GM12878 (cell line): ENCODE results near the gene AQP11. TPM values are rescaled to one million over a fixed set of nuclear protein-coding genes. Genes with fewer than 3 reads are reported as not detected.

Experiments
- CBX5 ChIP-seq: sonication (generic); IDR thresholded peaks from 2 replicates; pipeline ENCODE4 v1.6.1; 2016; ENCODE audit warnings: low read depth, moderate library complexity, mild to moderate bottlenecking, inconsistent platforms
- CHD4 ChIP-seq: fragments of 200-600 bp; sonication (generic); IDR thresholded peaks from 2 replicates; pipeline ENCODE4 v1.6.1; 2016; ENCODE audit warnings: mild to moderate bottlenecking
- ESRRA ChIP-seq: IDR thresholded peaks from 2 replicates; pipeline ENCODE4 v1.6.1; 2012; ENCODE audit warnings: mild to moderate bottlenecking, low read length, improper control_type of control experiment
- FOXK2 ChIP-seq: fragments of 450-650 bp; IDR thresholded peaks from 2 replicates; pipeline ENCODE4 v1.6.1; 2017; ENCODE audit warnings: mild to moderate bottlenecking, moderate library complexity
- HDAC2 ChIP-seq: fragments of 200-600 bp; sonication (generic); IDR thresholded peaks from 2 replicates; pipeline ENCODE4 v1.6.1; 2017
- IRF5 ChIP-seq: fragments of 450-650 bp; IDR thresholded peaks from 2 replicates; pipeline ENCODE4 v1.6.1; 2017; ENCODE audit warnings: borderline replicate concordance
- MEF2B ChIP-seq: fragments of 450-650 bp; IDR thresholded peaks from 2 replicates; pipeline ENCODE4 v1.6.1; 2018; ENCODE audit warnings: mild to moderate bottlenecking, moderate library complexity; ENCODE audit not compliant: partially characterized antibody, poor library complexity, severe bottlenecking
- MTA3 ChIP-seq: IDR thresholded peaks from 2 replicates; pipeline ENCODE4 v1.6.1; 2012; ENCODE audit warnings: low read length, inconsistent platforms, borderline replicate concordance
- MYB ChIP-seq: fragments of 150-350 bp; IDR thresholded peaks from 2 replicates; pipeline ENCODE4 v1.6.1; 2014; ENCODE audit warnings: mild to moderate bottlenecking, low read depth, low read length, borderline replicate concordance
- MYC ChIP-seq: IDR thresholded peaks from 2 replicates; pipeline ENCODE4 v1.6.1; 2011; ENCODE audit warnings: mild to moderate bottlenecking, low read length, moderate library complexity, inconsistent platforms; ENCODE audit not compliant: insufficient read depth, insufficient replicate concordance, insufficient read length, severe bottlenecking
- PAX8 ChIP-seq: fragments of 450-650 bp; IDR thresholded peaks from 2 replicates; pipeline ENCODE4 v1.6.1; 2017; ENCODE audit warnings: mild to moderate bottlenecking, moderate library complexity
- POLR2AphosphoS2 ChIP-seq: IDR thresholded peaks from 2 replicates; pipeline ENCODE4 v1.6.1; 2011; ENCODE audit warnings: low read depth, mild to moderate bottlenecking, low read length, improper control_type of control experiment, moderate library complexity
- POLR2AphosphoS5 ChIP-seq: IDR thresholded peaks from 2 replicates; pipeline ENCODE4 v1.6.1; 2011; ENCODE audit warnings: mild to moderate bottlenecking, low read length, inconsistent platforms
- RB1 ChIP-seq: fragments of 450-650 bp; formaldehyde crosslinking; IDR thresholded peaks from 2 replicates; pipeline ENCODE4 v1.6.1; 2017; ENCODE audit warnings: mild to moderate bottlenecking, borderline replicate concordance
- RUNX3 ChIP-seq: IDR thresholded peaks from 2 replicates; pipeline ENCODE4 v1.6.1; 2012; ENCODE audit warnings: low read length, inconsistent platforms
- SMC3 ChIP-seq: IDR thresholded peaks from 2 replicates; pipeline ENCODE4 v1.6.1; 2011; ENCODE audit warnings: low read length, improper control_type of control experiment, borderline replicate concordance
- SP1 ChIP-seq: IDR thresholded peaks from one replicate; pipeline ENCODE4 v1.6.1; 2011; ENCODE audit warnings: low read depth, low read length
- SREBF1 ChIP-seq: IDR thresholded peaks from 2 replicates; pipeline ENCODE4 v1.6.1; 2012; ENCODE audit warnings: mild to moderate bottlenecking, low read length
- TBL1XR1 ChIP-seq: IDR thresholded peaks from 2 replicates; pipeline ENCODE4 v1.6.1; 2012; ENCODE audit warnings: low read depth, low read length, improper control_type of control experiment
- TCF7 ChIP-seq: IDR thresholded peaks from 2 replicates; pipeline ENCODE4 v1.6.1; 2014; ENCODE audit warnings: antibody characterized with exemption, borderline replicate concordance
- USF1 ChIP-seq: IDR thresholded peaks from 2 replicates; pipeline ENCODE4 v1.6.1; 2011; ENCODE audit warnings: borderline replicate concordance, low read depth, mild to moderate bottlenecking, moderate library complexity, mixed read lengths, low read length; ENCODE audit not compliant: insufficient read depth; ENCODE audit errors: extremely low read length
- ZZZ3 ChIP-seq: IDR thresholded peaks from 2 replicates; pipeline ENCODE4 v1.6.1; 2011; ENCODE audit warnings: low read depth; ENCODE audit not compliant: control insufficient read depth, insufficient read length
- polyA plus RNA-seq, 11 experiments: library from polyadenylated mRNA; depleted of rRNA in 4 of 11; unstranded in 6 of 11; stranded (reverse) in 5 of 11; fragments of >200 nt; fragmentation: Nextera tagmentation in 4 of 11; fragmentation: Illumina TruSeq in 1 of 11; extraction: Ambion mirVana in 4 of 11; extraction: Trizol in 1 of 11; gene quantifications; 1 replicate in 1 of 11; 2 replicates in 10 of 11; pipeline versions ENCODE4 v1.2.1 to v1.2.3, GENCODE V29; 2011 to 2016; ENCODE audit warnings: inconsistent platforms in 2 of 11, missing spikeins in 2 of 11, low read depth in 1 of 11
- total RNA-seq, 4 experiments: library from RNA; depleted of rRNA in 3 of 4; stranded (reverse); fragments of >200 nt in 3 of 4; fragmentation: Illumina TruSeq in 1 of 4; extraction: Trizol in 1 of 4; gene quantifications; 2 replicates each; pipeline versions ENCODE4 v1.2.1 to v1.2.3, GENCODE V29; 2013 to 2021
- TF ChIP-seq, protein P1 (sequence below): IDR thresholded peaks from 2 replicates; pipeline ENCODE4 v1.6.1; 2011; ENCODE audit warnings: low read depth, low read length, improper control_type of control experiment, borderline replicate concordance
- TF ChIP-seq, protein P2 (sequence below): fragments of 450-650 bp; IDR thresholded peaks from 2 replicates; pipeline ENCODE4 v1.6.1; 2016; ENCODE audit warnings: mild to moderate bottlenecking, moderate library complexity, borderline replicate concordance

The AQP11 gene
- total and polyA plus RNA-seq, 10 of the 15 experiments (the other 5 are each of a cell fraction or from before 2014, with no cell fraction given) = 0.14 to 2.1 (median 0.54) TPM

DNA sequence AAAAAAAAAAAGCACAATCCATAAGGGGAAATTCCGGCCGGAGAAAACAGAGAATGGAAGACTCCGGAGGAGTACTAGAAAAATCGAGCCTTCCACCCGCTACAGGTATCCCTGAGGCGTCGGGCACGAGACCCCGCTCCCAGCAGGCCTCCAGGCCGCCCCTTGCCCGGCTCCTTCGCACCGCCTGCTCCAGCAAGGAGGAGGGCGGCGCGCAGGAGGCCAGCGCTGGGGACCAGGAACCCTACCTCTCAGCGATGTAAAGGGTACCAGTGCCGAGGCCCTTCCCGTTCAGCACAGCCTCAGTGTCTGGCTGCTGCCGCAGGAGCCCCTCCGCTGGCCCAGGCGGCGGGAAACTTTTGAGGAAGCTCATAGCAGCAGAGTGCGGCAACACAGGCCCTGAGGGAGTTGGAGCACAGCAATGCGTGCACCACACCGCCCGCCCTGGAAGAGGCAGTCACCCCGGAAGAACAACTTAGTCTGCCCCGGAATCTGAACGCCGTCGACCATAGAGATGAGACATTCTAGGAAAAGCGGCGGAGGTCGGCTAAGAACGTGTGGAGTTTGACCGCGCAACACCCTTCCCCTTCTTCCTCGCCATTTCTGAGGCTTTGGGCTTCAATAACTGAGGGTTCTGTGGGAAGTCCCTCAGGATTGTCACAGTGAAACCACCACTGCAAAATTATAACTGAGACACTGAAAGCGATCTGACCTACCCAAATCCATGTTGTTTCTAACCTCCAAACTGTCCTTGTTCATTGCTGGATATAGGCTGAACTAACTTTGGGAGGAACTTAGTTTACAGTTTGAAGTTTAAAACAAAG, 47.8 kb downstream of the AQP11 start, which contains the start of gene CLNS1A (continued):
- no peak for TF ChIP-seq USF1
- no peak for TF ChIP-seq PAX8
- 0 out of 2 replicates have a peak, but pooled peaks have one; percentile 7 for TF ChIP-seq SMC3
- peak; percentile 71 for TF ChIP-seq MEF2B
- peak; percentile 92 for TF ChIP-seq RB1
- 0 out of 2 replicates have a peak, but pooled peaks have one; percentile 75 for TF ChIP-seq SREBF1
- TF ChIP-seq CHD4 = no peak
- peak; percentile 93 for TF ChIP-seq TBL1XR1
- no peak for TF ChIP-seq HDAC2
- peak; percentile 50 for TF ChIP-seq SP1
- no peak for TF ChIP-seq ZZZ3
- no peak for TF ChIP-seq IRF5
- peak; percentile 66 for TF ChIP-seq CBX5
- TF ChIP-seq MTA3 = no peak
- peak; percentile 93 for TF ChIP-seq POLR2AphosphoS5
- TF ChIP-seq, protein P1, sequence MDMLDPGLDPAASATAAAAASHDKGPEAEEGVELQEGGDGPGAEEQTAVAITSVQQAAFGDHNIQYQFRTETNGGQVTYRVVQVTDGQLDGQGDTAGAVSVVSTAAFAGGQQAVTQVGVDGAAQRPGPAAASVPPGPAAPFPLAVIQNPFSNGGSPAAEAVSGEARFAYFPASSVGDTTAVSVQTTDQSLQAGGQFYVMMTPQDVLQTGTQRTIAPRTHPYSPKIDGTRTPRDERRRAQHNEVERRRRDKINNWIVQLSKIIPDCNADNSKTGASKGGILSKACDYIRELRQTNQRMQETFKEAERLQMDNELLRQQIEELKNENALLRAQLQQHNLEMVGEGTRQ = no peak
- no peak for TF ChIP-seq TCF7
- no peak for TF ChIP-seq ESRRA
- TF ChIP-seq RUNX3 = peak; percentile 80
- peak; percentile 70 for TF ChIP-seq MYC
- peak; percentile 72 for TF ChIP-seq FOXK2
- TF ChIP-seq MYB = no peak
- TF ChIP-seq, protein P2, sequence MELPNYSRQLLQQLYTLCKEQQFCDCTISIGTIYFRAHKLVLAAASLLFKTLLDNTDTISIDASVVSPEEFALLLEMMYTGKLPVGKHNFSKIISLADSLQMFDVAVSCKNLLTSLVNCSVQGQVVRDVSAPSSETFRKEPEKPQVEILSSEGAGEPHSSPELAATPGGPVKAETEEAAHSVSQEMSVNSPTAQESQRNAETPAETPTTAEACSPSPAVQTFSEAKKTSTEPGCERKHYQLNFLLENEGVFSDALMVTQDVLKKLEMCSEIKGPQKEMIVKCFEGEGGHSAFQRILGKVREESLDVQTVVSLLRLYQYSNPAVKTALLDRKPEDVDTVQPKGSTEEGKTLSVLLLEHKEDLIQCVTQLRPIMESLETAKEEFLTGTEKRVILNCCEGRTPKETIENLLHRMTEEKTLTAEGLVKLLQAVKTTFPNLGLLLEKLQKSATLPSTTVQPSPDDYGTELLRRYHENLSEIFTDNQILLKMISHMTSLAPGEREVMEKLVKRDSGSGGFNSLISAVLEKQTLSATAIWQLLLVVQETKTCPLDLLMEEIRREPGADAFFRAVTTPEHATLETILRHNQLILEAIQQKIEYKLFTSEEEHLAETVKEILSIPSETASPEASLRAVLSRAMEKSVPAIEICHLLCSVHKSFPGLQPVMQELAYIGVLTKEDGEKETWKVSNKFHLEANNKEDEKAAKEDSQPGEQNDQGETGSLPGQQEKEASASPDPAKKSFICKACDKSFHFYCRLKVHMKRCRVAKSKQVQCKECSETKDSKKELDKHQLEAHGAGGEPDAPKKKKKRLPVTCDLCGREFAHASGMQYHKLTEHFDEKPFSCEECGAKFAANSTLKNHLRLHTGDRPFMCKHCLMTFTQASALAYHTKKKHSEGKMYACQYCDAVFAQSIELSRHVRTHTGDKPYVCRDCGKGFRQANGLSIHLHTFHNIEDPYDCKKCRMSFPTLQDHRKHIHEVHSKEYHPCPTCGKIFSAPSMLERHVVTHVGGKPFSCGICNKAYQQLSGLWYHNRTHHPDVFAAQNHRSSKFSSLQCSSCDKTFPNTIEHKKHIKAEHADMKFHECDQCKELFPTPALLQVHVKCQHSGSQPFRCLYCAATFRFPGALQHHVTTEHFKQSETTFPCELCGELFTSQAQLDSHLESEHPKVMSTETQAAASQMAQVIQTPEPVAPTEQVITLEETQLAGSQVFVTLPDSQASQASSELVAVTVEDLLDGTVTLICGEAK = peak; percentile 97
- peak; percentile 62; the same call in 1 of the 2 replicates for TF ChIP-seq POLR2AphosphoS2
